ENCODE data around the gene NDUFAF8.

- TF ChIP-seq GATA2 (IDR thresholded peaks at IDR 0.05; ENCODE audit: low read depth, low read length) (no peak), GATA3 (IDR thresholded peaks at IDR 0.05; ENCODE audit: low read depth, low read length) (no peak)
Measured at GRCh38 chr17:81203136-81203535, 36.0 kb upstream of the NDUFAF8 start.

Data from SH-SY5Y (cell line).